ENCODE data around the gene SEC31A. TPM values are rescaled to one million over a fixed set of nuclear protein-coding genes. Genes with fewer than 3 reads are reported as not detected.

SEC31A gene
- total RNA-seq, 1 donor from 2014 or later: 276 TPM

Other genes starting within 250 kb of the SEC31A start
- 15.1 TPM for gene SCD5, start 92.4 kb downstream of the SEC31A start, total RNA-seq
- 18.9 TPM for gene THAP9, start 9.6 kb upstream of the SEC31A start, total RNA-seq
- gene LIN54, start 119.7 kb upstream of the SEC31A start, total RNA-seq: 20.1 TPM
- 94.3 TPM for gene COPS4, start 144.0 kb upstream of the SEC31A start, total RNA-seq
- gene PLAC8, start 223.6 kb upstream of the SEC31A start, total RNA-seq: 2.4 TPM